ENCODE data around the gene SURF2.

The SURF2 gene

DNA sequence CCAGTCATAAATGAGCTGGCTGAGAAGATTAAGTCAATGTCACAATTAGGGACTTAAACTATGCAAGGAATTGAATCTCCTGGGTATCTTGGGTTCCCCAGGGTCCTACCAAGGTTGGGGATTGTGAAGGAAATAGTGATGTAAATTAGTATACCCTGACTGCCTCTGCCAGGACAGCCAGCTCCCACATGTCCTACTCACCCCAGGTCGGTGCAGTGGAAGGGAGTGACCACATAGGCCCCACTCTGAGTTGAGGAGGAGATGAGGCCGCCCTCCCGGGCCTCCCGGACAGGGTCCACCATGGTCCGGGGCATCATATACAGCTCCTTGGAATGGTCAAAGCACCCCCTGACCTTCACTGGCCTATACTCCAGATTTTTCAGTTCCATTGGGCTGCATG lies 2.8 kb upstream of the SURF2 start:
- in situ Hi-C loops (cut with MboI; ENCODE audit: low sequenced_read_pairs) = no loop called here

DNA sequence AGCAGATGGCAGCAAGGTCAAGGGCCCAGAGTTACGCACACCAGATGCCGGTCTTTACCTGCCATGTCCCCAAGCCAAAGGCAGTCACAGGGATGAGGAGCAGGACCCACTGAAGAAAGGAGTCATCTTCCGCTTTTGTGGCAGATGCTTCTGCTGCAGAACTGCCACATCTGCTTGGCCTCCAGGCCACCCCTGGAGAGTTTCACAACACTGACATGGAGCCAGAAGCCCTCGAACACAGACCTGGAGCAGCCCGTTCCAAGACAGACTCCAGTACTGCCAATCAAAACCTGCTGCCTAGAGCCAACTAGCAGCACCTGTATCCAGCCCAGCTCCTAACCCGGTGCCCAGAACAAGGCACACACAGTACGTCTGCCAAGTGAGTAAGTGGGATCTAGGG lies 1.6 kb upstream of the SURF2 start:
- in situ Hi-C loops (cut with MboI; ENCODE audit: low sequenced_read_pairs) = no loop called here

DNA sequence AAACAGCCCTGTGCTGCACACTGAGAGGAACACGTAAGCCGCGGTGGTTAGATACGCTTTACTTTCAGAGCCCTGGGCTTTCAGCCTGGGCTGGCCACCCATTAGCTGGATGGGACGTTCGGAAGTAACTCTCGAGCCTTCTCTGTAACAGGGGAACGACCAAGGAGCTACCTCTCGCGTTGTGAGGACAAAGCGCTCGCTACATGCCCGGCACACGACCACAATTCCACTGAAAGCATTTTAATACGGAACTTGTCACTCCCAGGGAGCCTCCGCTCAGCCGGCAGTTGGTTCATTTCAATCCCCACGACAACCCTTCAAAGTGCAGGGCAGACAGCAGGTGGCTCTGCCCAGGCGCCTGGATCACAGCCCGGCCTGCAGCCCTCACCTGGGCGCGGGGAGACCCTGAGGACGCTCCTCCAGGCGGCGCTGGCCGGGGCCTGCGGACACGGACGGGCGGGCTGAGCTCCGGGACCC lies 431 bp upstream of the SURF2 start:
- in situ Hi-C loops (cut with MboI; ENCODE audit: low sequenced_read_pairs) = no loop called here

DNA sequence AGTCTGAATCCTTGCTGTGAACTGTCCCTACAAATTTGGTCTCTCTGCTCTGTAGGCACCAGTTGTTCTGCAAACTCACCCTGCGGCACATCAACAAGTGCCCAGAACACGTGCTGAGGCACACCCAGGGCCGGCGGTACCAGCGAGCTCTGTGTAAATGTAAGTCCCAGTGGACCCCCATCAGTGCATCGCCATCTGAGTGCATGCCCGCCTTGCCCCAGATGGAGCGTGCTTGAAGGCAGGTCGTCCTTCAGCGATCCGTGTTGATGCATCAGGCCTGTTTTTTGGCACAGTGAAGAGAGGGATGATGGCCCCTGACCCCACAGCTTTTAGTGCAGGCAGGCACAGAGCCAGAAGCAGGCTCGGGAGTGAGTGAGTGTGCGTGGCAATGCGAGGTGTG lies 1.3 kb downstream of the SURF2 start:
- in situ Hi-C loops (cut with MboI; ENCODE audit: low sequenced_read_pairs) = no loop called here

DNA sequence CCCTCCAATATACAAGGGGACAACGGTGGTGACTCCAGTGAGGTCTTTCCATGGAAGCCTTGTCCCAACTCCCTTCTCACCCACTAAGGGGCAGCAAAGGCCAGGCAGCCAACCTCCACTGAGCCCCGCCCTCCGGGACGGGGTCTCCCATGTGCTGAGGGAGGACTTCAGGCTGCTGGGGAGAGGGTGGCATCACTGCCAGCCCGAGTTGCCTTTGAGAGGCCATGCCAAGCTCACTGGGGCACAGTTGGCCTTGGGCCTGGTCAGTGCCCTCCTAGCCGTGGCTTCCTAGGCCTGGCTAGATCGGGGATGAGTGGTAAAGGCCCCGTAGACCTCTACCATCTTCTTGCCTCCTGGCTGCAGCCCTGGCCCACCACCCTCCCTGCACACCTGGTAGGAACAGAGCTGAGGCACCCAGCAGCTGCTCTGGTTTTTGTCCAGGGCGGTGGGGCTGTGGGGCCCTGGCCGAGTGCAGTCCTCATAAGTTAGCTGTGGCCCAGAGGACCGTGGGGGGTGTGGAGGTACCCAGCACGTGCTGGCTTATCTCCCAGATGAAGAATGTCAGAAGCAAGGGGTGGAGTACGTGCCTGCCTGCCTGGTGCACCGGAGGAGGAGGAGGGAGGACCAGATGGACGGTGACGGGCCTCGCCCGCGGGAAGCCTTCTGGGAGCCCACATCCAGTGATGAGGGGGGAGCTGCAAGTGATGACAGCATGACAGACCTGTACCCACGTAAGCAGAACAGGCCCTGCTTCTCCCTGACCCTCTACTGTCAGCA lies 3.2 kb downstream of the SURF2 start:
- in situ Hi-C loops (cut with MboI; ENCODE audit: low sequenced_read_pairs) = no loop called here

DNA sequence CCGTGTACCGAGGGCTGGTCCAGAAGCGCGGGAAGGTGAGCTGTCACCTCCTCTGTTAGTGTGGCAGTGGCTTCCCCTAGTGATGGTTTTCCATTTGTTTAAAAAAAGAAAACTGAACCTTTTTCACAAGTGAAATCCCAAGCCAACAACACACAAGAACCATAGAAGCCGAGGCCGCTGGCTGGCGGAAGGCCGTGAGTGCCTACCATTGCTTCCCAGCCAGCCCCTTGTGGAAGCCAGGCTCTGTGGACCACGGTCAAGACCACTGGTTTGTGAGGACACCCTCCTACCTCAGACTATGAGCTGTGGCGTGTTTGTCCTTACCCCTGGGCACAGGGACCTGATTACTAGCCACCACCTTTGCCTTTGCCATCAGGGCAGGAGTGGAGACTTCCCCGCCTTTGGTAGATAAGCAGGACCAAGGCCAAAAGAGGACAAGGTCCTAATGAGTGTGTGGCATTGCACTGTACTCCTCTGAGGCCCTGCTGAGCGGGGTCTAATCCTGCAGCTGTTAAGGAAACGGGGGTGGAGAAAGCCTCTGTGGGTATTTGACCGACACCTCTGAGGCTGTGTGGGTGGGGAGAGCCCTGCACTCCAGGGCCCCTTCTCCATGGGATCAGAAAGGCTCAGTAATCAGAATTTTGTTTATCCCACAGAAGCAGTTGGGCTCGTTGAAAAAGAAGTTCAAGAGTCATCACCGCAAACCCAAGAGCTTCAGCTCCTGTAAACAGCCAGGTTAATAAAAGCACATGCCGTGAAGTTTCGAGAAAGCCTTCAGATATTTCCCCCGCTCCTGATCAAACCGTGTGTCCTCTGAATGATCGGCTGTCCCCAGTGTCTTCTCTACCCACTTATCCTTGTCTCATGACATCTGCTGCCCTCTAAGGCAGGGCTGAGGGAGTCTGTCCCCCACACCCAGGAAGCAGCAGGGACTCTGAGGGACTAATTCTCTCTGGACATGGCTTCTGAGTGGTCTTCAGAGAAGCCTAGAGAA lies 4.3 kb downstream of the SURF2 start:
- in situ Hi-C loops (cut with MboI; ENCODE audit: low sequenced_read_pairs) = no loop called here

DNA sequence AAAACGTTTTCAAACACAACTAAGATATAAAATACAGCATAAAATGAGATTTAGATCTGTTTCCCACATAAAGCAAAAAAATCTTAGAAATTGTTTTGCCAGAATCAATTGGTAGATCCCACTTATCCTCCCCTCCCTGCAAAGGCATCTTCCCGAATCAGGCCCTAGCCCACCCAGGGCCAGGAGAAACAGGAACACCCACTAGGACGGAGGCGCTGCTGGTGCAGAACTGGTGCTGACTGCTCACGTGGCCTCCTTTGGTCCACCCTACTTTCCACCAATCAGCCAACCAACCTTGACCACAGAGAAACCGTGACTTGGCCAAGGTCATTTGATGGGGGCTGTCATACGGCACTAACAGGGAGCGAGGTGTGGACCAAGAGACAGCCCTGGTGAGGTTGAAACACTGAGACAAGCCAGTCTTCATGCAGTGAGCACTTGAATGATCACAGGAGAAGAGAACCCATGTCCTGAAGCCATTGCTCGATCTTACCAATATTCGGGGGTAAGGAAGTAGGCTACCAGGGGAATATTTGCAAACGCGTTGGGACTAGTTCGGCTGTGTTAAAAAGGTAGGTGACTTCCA lies 5.2 kb downstream of the SURF2 start:
- in situ Hi-C loops (cut with MboI; ENCODE audit: low sequenced_read_pairs) = no loop called here

DNA sequence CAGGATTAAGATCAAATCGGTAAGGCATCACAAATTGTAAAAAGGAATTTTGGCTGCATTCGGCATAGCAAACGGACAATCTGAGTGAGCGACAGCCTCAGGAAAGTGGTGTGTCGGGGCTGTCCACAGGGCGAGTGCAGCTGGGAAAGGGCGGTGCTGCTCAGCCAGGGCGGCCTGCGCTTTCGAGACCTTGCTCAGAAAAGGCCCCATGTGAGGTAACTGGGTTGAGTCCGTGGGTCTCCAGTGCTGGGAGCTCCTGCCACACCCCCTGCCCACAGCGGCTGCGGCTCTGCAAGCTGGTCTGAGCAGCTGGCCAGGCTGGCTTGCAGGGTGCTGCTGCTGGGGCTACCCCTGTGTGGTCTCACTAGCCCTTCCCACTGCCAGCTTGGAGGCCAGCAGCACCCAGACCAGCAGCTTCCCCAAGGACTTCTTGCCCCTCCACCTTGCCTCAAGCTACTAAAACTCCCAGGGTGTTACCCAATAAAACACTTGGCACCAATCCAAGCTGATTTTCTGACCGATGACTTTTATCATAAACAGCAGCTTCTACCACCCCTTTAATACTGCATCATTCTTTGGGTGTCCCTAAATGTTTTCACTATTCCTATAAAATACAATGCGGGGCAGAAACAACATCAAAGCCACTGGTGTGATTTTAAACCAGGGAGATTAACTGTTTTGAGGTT lies 6.2 kb downstream of the SURF2 start:
- in situ Hi-C loops (cut with MboI; ENCODE audit: low sequenced_read_pairs) = no loop called here

DNA sequence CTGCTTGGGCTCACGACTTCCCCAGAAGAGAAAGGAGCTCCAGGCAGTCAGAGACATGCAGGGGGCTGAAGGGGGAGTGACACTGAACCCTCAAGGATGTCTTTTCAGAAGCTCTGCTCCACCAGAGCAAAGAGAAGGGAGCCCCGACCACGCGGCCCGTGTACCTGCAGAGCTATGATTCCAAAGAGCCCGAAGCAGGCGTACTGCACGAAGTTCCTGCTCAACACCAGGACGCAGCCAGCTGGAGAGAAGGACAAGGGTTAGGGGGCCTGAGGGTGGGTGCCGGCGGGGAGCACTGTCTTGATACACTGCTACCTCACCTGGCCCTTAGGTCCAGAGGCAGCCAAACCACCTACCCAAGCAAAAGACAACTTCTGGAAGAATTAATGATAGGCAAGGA lies 10.1 kb downstream of the SURF2 start:
- in situ Hi-C loops (cut with MboI; ENCODE audit: low sequenced_read_pairs) = no loop called here

DNA sequence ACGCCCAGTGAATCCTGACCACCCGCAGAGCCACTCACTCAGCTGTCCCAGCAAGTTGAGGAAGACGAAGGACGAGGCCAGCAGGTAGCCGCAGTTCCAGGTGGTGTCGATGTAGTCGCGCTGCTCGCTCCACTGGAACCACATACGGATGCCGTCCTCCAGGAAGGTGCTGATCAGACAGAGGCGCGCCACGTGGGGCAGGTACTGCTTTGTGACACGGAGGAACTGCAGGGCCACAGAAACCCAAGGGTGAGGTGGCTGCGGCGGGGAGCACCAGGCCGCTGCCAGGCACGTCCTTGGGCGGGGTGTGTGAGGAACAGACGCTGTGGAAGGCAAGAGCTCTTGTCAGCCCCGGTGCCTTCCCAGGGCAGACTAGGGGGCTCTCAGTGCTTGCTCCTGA lies 10.9 kb downstream of the SURF2 start:
- in situ Hi-C loops (cut with MboI; ENCODE audit: low sequenced_read_pairs) = no loop called here

DNA sequence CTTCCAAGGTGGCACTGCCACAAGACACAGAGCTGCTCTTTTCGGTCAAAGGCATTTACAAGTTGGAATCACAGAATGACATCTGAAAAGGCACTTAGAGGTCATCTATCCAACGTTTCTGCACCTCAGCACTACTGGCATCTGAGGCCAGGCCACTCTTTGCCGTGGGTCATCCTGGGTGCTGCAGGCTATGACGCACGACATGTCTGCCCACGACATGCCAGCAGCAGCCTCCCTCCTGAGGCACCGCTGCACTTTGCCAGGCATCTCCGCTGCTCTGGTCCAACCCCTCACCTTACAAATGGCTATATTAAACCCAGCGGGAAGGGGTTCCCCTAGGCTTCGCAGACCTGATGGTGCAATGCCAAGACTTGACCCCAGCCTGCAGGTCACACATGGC lies 11.4 kb downstream of the SURF2 start:
- in situ Hi-C loops (cut with MboI; ENCODE audit: low sequenced_read_pairs) = no loop called here

DNA sequence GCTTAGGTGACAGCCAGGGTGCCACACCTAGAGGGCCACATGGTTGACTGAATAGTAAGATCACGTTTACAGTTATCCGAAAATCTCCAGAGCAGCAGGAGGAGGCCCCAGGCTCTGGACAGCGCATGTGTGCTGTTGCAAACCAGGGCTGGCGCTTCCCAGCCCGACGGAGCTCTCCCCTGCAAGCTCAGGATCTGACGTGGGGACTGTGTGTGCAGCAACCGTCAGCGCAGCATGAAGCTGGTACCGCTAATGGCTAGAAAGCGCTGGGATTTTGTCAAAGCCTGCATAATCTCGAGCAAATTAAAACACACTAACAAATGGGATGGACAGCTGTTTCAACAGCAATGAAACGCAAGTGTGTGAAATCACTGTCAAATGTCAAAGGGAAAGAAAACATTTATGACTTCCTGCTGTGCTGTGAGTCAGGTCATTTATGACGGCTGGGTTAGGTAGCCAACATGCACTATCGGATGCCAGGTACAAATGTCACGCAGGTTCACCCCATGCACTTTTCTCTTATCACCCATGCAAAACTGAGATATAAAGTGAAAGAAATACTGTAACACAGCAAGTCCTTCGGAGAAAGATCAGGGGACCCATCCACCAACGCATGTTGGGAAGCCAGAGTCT lies 12.0 kb downstream of the SURF2 start:
- in situ Hi-C loops (cut with MboI; ENCODE audit: low sequenced_read_pairs) = no loop called here

DNA sequence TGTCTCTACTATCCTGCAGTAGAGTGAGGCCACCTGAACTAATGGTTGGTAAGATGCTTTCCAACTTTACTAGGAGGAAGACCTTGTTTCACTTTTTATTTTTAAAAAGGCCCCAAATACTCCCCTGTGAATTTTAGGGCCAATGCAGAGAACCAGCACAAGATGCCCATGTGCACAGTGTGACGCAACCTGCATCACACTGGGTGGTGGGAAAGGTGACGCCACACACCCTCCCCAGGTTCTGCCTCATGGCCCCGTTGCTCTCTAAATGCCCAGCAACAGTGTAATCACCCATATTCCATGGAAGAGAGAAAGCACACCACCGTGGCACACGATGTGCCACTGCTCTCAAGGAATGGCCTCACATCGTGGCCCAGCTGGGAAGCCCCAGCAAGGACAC lies 13.1 kb downstream of the SURF2 start:
- in situ Hi-C loops (cut with MboI; ENCODE audit: low sequenced_read_pairs) = no loop called here

DNA sequence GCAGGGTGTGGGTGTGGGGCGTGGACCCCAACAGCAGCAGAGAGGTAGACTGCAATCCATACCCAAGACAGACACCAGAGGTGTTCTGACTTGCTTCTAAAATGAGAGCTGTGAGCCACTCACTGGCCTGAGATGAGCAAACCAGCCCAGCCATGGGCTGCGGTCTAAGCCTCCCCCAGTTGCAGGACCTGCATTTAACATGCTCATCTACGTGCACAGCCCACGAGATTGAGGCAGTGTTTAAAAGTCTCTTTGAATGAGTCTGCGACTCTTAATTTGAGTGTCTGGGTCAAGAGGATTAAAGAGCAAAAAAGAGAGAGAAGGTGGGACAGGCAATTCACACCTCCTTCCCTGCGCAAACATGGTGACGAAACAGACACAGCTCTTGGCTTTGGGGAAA lies 13.6 kb downstream of the SURF2 start:
- in situ Hi-C loops (cut with MboI; ENCODE audit: low sequenced_read_pairs) = no loop called here

DNA sequence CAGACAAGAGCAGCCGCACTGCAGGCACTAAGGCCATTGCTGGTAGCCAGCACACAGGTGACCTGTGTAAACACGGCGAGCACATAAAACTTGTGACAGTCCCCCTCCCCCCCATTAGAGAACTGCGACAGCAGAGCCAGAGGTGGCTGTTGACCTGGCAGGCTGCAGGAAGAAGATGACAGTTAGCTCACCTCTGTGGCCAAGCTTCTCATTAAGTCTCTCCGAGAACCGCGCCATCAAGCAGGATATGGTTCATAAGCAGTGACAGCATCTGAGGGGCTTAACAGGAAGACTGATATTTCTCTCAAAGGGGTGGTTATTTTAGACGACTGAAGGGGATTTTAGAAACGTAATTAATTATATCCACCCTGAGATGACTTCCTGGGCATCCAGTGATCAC lies 14.3 kb downstream of the SURF2 start:
- in situ Hi-C loops (cut with MboI; ENCODE audit: low sequenced_read_pairs) = no loop called here

DNA sequence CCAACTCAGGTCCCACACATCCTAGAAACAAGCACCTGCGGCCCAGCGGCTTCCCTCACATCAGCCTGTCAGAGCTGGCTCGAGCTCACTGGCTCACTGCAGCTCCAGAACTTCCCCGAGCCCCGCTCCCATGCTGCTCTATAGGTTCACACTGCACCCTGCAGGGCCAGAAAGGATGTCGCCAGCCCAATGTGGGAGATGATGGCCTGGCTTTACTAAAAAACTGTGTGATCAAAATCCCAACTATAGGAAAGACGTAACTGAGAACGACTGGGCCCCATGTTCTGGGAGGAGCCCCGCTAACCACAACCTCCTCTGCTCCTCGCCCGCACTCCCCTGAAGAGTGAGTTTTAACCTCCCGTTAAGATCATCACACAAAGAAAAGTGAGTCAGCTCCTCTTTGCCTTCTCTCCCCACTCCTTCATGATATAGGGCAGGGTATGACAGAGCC lies 14.9 kb downstream of the SURF2 start:
- in situ Hi-C loops (cut with MboI; ENCODE audit: low sequenced_read_pairs) = no loop called here

DNA sequence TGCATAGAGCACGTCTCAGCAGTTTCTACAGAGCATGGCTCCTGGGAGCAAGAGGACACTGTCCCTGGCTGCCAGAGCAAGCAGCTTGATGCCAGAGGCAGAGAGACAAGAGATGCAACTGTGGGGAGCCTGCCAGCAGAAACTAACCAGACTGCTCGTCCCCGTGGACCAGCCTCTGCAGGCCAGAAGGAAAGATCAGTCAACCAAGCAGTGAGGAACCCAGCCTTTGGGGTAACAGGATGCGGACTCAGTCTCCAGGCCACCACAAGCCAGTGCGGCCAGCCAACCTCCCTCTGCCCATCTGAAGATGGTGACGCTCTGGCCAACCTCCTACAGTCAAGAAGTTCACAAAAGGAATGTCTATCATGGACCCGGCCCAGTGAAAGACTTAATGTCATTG lies 15.8 kb downstream of the SURF2 start:
- in situ Hi-C loops (cut with MboI; ENCODE audit: low sequenced_read_pairs) = no loop called here

DNA sequence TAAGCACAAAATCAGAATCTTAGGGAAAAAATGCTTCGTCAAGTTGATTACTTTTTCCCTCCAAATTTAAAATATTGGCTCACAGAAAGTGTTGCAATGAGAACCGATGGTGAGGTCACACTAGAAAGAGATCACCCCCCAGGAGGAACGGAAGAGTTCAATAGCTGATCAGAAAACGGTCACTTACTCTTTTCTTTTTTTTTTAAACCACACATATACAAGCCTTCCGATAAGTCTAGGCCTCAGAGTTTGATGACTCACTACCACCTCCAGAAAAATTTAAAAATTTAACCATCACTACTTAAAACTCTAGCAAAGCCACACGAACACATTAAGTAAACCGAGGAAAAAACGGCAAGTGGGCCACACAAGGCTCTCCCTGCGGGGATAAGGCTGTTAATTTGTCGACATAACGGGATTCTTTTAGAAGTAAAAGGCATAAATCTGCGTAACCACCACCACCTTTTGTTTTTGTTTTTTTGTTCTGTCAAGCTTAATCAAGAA lies 18.3 kb downstream of the SURF2 start:
- in situ Hi-C loops (cut with MboI; ENCODE audit: low sequenced_read_pairs) = no loop called here

DNA sequence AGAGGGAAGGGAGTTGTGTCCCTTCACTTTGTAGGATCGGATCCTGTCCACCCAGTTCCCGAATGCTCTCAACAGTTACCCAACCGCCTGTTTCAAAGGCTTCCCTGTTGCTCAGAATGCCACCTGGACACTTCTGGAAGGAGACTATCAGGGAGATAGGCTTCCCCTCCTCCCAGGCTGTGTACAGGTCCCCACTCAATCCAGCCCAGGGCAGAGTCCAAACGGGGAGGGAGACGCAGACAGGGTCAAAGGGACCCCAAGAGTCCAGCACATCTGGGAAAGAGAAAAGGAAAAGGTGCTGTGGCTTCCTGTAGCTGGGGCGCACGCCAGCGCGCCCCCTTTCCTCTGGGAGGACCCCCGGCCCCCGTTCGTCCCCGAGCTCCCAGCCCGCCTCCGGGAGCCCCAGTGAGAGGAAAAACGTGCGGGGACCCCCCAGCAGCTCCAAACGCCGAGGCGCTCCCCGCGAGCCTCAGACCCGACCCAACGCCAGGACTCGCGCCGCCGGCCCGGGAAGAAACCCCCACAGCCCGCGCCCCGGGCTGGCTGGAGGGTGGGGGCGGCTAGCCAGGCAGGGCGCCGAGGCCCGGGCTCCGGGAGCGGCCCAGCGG lies 18.9 kb downstream of the SURF2 start:
- in situ Hi-C loops (cut with MboI; ENCODE audit: low sequenced_read_pairs) = no loop called here
